Fibroblast of lung (primary cell): Measurements from ENCODE around the gene PDIA2. TPM values are rescaled to one million over a fixed set of nuclear protein-coding genes. Genes with fewer than 3 reads are reported as not detected.

Experiments used
- DNase-seq, 2 donors: peaks; one replicate each; pipeline versions ENCODE4 v3.0.0 to v3.0.0-alpha.2; 2010; ENCODE audit warnings: low read depth in 2 of 2
- H2AFZ ChIP-seq: 2 replicates; pipeline ENCODE4 v1.5.1; 2012; ENCODE audit warnings: low read length, control low read depth, inconsistent platforms
- H3K27ac ChIP-seq: 2 replicates; pipeline ENCODE4 v1.5.1; 2011; ENCODE audit warnings: low read length, control low read depth; ENCODE audit not compliant: insufficient read depth
- H3K27me3 ChIP-seq: 2 replicates; pipeline ENCODE4 v1.5.1; 2011; ENCODE audit warnings: mild to moderate bottlenecking, low read length; ENCODE audit not compliant: control insufficient read depth, insufficient read depth
- H3K36me3 ChIP-seq: 2 replicates; pipeline ENCODE4 v1.5.1; 2011; ENCODE audit warnings: low read length; ENCODE audit not compliant: control insufficient read depth, insufficient read depth
- H3K4me1 ChIP-seq: 2 replicates; pipeline ENCODE4 v1.5.1; 2011; ENCODE audit warnings: low read length; ENCODE audit not compliant: control insufficient read depth, insufficient read depth; ENCODE audit errors: extremely low read depth
- H3K4me2 ChIP-seq: 2 replicates; pipeline ENCODE4 v1.5.1; 2011; ENCODE audit warnings: low read length, control low read depth; ENCODE audit not compliant: insufficient read depth; ENCODE audit errors: extremely low read depth
- H3K4me3 ChIP-seq, 4 experiments: fragments of 200-600 bp in 1 of 4; sonication (generic) in 1 of 4; replicated peaks in 1 of 4; 2 replicates each; pipeline ENCODE4 v1.5.1; 2011 to 2016; ENCODE audit warnings: low read length in 4 of 4, low read depth in 3 of 4, mild to moderate bottlenecking in 3 of 4, control low read depth in 2 of 4, inconsistent platforms in 1 of 4, mixed read lengths in 1 of 4; ENCODE audit not compliant: insufficient read depth in 1 of 4; ENCODE audit errors: control extremely low read depth in 1 of 4
- H3K79me2 ChIP-seq: 2 replicates; pipeline ENCODE4 v1.5.1; 2012; ENCODE audit warnings: mild to moderate bottlenecking, low read length, inconsistent platforms; ENCODE audit not compliant: control insufficient read depth, insufficient read depth
- H3K9ac ChIP-seq: 2 replicates; pipeline ENCODE4 v1.5.1; 2011; ENCODE audit warnings: mild to moderate bottlenecking, low read length, control low read depth; ENCODE audit not compliant: insufficient read depth
- H3K9me3 ChIP-seq: 2 replicates; pipeline ENCODE4 v1.5.1; 2012; ENCODE audit warnings: low read depth, low read length; ENCODE audit not compliant: control insufficient read depth, insufficient read depth
- H4K20me1 ChIP-seq: 2 replicates; pipeline ENCODE4 v1.5.1; 2011; ENCODE audit warnings: low read length; ENCODE audit not compliant: control insufficient read depth, insufficient read depth; ENCODE audit errors: extremely low read depth
- EZH2 ChIP-seq: IDR thresholded peaks from 2 replicates; pipeline ENCODE4 v1.5.1; 2012; ENCODE audit warnings: low read length, control low read depth, mild to moderate bottlenecking; ENCODE audit errors: missing control alignments
- polyA plus RNA-seq, 2 donors: library from polyadenylated mRNA; depleted of rRNA in 1 of 2; stranded (reverse) in 1 of 2; unstranded in 1 of 2; fragments of >200 nt; gene quantifications; 2 replicates each; pipeline ENCODE4 v1.2.1, GENCODE V29; 2011 to 2012; ENCODE audit warnings: missing spikeins in 1 of 2
- total RNA-seq: library from RNA; depleted of rRNA; stranded (reverse); fragments of >200 nt; gene quantifications from 2 replicates; pipeline ENCODE4 v1.2.1, GENCODE V29; 2014
- TF ChIP-seq, protein P1 (sequence below), 2 donors: IDR thresholded peaks in 1 of 2; conservative IDR thresholded peaks in 1 of 2; 1 replicate in 1 of 2; 2 replicates in 1 of 2; pipeline ENCODE4 v1.5.1; 2011 to 2012; ENCODE audit warnings: low read length in 2 of 2, control low read depth in 1 of 2, inconsistent platforms in 1 of 2, low read depth in 1 of 2, mild to moderate bottlenecking in 1 of 2

The PDIA2 gene
- total and polyA plus RNA-seq, 2 donors (not counting 1 experiment from before 2014, with no cell fraction given): 0.06 to 0.33 TPM

GRCh38 chr16:289395-289997 is 6.5 kb downstream of the PDIA2 start:
- Histone ChIP-seq H3K27me3 (no peaks in the 10 kb centered on the region), H2AFZ (no peak overlapping the region), H3K27ac (no peak overlapping the region), H3K9me3 (no peaks in the 10 kb centered on the region), H3K4me1 (no peaks in the 10 kb centered on the region), H3K36me3 (peaks cover 15% of the 10 kb centered on the region), H3K9ac (no peak overlapping the region), H3K4me3 (no peak overlapping the region), H3K79me2 (no peaks in the 10 kb centered on the region), H3K4me2 (no peak overlapping the region), H4K20me1 (no peaks in the 10 kb centered on the region)
- DNase-seq: no peak
- TF ChIP-seq EZH2: no peak
- TF ChIP-seq, protein P1, sequence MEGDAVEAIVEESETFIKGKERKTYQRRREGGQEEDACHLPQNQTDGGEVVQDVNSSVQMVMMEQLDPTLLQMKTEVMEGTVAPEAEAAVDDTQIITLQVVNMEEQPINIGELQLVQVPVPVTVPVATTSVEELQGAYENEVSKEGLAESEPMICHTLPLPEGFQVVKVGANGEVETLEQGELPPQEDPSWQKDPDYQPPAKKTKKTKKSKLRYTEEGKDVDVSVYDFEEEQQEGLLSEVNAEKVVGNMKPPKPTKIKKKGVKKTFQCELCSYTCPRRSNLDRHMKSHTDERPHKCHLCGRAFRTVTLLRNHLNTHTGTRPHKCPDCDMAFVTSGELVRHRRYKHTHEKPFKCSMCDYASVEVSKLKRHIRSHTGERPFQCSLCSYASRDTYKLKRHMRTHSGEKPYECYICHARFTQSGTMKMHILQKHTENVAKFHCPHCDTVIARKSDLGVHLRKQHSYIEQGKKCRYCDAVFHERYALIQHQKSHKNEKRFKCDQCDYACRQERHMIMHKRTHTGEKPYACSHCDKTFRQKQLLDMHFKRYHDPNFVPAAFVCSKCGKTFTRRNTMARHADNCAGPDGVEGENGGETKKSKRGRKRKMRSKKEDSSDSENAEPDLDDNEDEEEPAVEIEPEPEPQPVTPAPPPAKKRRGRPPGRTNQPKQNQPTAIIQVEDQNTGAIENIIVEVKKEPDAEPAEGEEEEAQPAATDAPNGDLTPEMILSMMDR (conservative IDR thresholded peaks at IDR 0.05 in 1 of 2, IDR thresholded peaks at IDR 0.05 in 1 of 2; ENCODE audit: low read depth in 1 of 2, low read length in 2 of 2): no peak

DNA sequence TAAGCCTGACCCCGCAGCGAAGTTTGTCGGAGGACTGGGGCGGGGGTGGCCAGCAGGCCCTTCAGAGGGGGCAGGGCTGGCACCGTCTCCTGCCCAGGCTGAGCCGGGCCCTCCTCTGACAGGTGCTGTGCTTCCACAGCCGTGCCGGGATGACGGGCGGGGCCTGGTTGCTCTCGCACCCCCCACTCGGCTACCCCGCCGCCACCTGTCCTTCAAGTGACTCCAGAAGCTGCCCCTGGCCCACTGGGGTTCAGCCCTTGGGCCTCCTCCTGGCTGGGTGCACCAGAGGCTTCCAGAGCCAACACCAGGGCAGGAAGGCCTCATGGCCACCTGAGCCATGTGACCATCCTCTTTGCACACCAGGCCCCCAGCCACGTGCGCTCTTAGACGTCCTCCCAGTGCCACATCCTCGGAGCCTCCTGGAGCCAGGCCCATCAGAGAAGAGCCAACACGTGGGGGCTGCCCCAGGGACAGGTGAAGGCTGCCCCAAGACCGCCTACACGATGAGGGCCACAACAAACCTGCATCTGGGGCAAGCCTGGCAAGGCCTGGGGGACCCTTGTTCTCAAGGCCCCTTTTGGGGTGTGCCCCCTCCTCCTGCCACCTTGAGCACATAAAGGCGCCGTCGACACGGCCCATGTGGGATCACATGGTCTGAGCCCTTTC is 7.2 kb downstream of the PDIA2 start:
- no peak overlapping the region for H2AFZ ChIP-seq
- no peak for DNase-seq
- H3K9ac ChIP-seq: no peak overlapping the region
- H3K36me3 ChIP-seq: peaks cover 15% of the 10 kb centered on the region
- no peaks in the 10 kb centered on the region for H3K4me1 ChIP-seq
- H3K4me2 ChIP-seq: no peak overlapping the region
- H3K79me2 ChIP-seq: no peaks in the 10 kb centered on the region
- H3K27me3 ChIP-seq: no peaks in the 10 kb centered on the region
- TF ChIP-seq, protein P1 (conservative IDR thresholded peaks at IDR 0.05 in 1 of 2, IDR thresholded peaks at IDR 0.05 in 1 of 2; ENCODE audit: low read depth in 1 of 2, low read length in 2 of 2): no peak
- no peak for TF ChIP-seq EZH2
- no peak overlapping the region for H3K4me3 ChIP-seq
- H4K20me1 ChIP-seq: no peaks in the 10 kb centered on the region
- no peaks in the 10 kb centered on the region for H3K9me3 ChIP-seq
- no peak overlapping the region for H3K27ac ChIP-seq

- no peaks in the 10 kb centered on the region for H3K9me3 ChIP-seq
- H3K4me2 ChIP-seq: no peak overlapping the region
- H3K27ac ChIP-seq: no peak overlapping the region
- H3K4me1 ChIP-seq: no peaks in the 10 kb centered on the region
- H2AFZ ChIP-seq: no peak overlapping the region
- H4K20me1 ChIP-seq: no peaks in the 10 kb centered on the region
- TF ChIP-seq EZH2: no peak
- TF ChIP-seq, protein P1 (conservative IDR thresholded peaks at IDR 0.05 in 1 of 2, IDR thresholded peaks at IDR 0.05 in 1 of 2; ENCODE audit: low read depth in 1 of 2, low read length in 2 of 2): no peak
- DNase-seq: no peak
- no peak overlapping the region for H3K9ac ChIP-seq
- H3K4me3 ChIP-seq: no peak overlapping the region
- no peaks in the 10 kb centered on the region for H3K79me2 ChIP-seq
- peaks cover 15% of the 10 kb centered on the region for H3K36me3 ChIP-seq
- no peaks in the 10 kb centered on the region for H3K27me3 ChIP-seq
Measured at GRCh38 chr16:290681-291405, 7.9 kb downstream of the PDIA2 start.
